GM10266 (cell line): ENCODE results near the gene KIF26B.

Experiments
- DNase-seq: peaks from one replicate; pipeline ENCODE4 v3.0.0; 2012; ENCODE audit errors: extremely low spot score
- CTCF ChIP-seq: IDR thresholded peaks from 2 replicates; pipeline ENCODE4 v1.5.1; 2012; ENCODE audit warnings: mild to moderate bottlenecking, low read depth; ENCODE audit not compliant: control insufficient read depth, insufficient read depth; ENCODE audit errors: missing control alignments

Gene KIF26B

GRCh38 chr1:245209658-245210435 lies 55.1 kb downstream of the KIF26B start:
- no peak for DNase-seq

GRCh38 chr1:245211035-245211749 lies 56.4 kb downstream of the KIF26B start:
- no peak for TF ChIP-seq CTCF
- DNase-seq: no peak

More at GRCh38 chr1:245209658-245210435, 55.1 kb downstream of the KIF26B start:
- TF ChIP-seq CTCF: no peak

GRCh38 chr1:245211761-245212160 lies 57.0 kb downstream of the KIF26B start:
- TF ChIP-seq CTCF: no peak
- no peak for DNase-seq

- TF ChIP-seq CTCF: no peak
- no peak for DNase-seq
Observed at GRCh38 chr1:245212221-245212710, 57.5 kb downstream of the KIF26B start.

GRCh38 chr1:245213066-245213831 lies 58.5 kb downstream of the KIF26B start:
- TF ChIP-seq CTCF: no peak
- DNase-seq: no peak

- no peak for TF ChIP-seq CTCF
- no peak for DNase-seq
Observed at GRCh38 chr1:245215071-245215470, 60.3 kb downstream of the KIF26B start.
